GM19455 (cell line): ENCODE data around the gene SERPINA9.
"Not testable (repeated sequence)": the region's sequence is repeated elsewhere in the genome, so short reads cannot be mapped to it uniquely, and the experiment has no call there.

Source experiments
- ATAC-seq: cut with Tn5 transposase; IDR thresholded peaks from one replicate; pipeline ENCODE4 v1.9.1; 2021; ENCODE audit not compliant: unreplicated experiment

The SERPINA9 gene

DNA sequence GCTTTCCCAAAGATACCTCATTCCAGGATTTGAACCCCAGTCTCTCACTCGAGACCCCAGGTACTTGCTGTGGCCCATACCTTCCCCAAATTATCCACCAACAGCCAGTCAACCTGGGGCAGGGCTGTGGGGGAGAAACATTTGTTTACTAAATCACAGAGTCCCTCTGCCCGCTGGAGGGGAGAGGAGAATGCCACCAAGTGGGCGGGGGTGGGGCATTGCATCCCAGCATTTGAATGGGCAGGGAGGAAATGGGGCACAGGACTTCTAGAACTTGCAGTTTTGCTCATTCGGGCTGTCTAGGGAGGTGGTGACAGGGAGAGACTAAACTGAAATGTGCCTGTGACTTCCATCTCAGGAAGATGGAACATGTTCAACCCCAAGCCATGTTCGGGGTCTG lies 10.9 kb upstream of the SERPINA9 start:
- ATAC-seq = no peak

DNA sequence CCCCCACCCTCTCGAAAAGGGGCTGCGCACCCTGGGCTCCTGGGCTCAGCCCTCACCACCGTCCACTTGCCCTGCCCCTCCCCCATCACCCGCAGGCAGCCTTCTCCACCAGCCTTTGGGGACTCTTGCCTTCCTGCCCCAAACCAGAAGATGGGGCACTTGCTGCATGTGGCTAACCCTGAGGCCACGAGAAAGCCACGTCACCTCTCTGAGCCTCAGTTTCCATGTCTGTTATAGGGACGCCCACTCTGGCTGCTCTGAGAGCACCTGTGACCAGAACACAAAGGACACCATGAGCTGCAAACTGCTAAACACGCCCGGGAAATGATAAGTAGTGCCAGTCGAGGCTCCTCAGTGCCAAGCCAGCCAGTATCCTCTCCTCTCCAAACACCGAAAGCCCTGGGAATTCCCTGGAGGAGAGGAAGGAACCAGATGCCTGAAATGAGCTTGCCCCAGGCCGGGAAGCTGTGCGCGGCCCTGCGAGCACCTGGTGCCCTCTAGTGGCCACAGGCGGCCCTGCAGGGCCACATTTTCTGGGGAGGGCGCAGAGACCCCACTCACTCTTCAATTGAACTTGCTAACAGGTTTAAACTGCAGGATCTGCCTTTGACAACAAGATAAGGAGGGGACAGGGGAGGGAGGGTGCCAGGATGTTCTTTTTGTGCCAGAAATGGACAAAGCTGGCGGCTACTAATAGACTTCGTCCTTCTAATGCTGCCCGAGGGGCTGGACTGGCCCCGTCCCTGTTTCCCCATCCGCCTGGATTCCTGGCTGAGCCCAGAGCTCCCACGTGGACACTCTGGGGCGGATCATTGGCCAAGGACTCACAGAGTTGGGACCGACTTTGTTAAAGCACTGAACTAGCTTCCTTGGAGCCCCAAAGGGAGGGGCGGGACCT lies 10.2 kb upstream of the SERPINA9 start:
- ATAC-seq = peak; percentile 57

DNA sequence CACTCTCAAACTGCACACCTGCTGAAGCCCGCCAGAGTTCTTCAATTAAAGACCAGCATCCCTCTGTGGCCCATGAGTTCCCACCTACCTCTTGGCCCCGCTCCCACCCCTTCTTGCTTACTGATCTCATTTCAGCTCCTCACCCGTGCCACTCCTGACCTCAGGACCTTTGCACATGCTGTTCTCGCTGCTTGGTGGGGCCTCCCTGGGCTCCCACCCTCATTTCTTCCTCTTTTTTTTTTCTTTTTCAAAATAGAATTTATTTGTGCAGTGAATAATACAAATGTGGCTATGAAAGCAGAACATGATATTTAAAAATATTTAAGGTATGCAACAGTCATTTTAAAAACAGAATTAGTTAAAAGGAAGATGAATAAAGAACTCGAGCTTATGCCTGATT lies 8.5 kb upstream of the SERPINA9 start:
- no peak for ATAC-seq

GRCh38 chr14:94483729-94484275 lies 7.8 kb upstream of the SERPINA9 start:
- ATAC-seq = no peak

DNA sequence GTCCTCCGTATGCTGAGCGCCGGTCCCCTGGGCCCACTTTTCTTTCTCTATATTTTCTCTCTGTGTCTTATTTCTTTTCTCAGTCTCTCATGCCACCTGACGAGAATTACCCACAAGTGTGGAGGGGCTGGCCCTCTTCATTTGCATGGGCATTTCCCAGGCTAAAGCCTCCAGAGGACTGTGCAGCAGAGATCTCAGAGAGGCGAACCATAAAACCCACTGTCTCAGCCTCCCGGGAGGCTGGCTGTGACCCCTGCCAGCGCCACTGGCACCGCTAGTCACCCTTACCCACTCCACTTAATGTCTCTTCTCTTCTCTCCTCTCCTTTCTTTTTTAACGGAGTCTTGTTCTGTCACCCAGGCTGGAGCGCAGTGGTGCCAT lies 7.1 kb upstream of the SERPINA9 start:
- ATAC-seq = no peak

- not testable (repeated sequence) for ATAC-seq
These were observed 6.4 kb upstream of the SERPINA9 start for GRCh38 chr14:94482132-94483070.

DNA sequence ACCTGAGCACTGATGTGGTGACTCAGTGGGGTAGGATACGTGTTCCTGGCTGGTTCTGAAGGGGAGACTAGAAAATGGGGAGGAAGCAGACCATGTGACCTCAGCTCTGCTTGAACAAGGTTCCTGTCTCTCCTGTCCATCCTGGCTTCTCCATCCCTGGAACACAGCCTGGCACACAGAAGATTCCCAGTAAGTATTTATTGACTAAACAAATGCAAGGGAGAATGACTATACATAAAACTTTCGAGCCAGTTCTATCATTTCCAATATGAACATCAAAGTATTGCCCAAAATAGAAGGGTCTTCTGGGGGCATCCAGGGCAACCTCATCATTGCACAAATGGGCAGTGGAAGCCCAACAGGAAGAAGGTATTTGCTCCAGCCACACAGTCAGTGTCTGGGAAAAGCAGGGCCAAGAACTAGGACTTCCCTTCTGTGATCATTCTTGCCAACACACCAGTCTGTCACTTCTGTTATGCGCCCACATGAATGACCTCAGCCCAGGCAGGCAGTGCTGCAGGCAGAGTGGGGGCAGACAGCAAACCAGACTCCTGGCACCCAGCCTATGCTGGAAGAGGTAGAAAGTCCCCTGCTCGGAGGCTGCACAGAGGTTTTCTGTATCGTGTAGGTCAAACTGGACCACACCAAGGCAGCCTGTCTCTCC lies 5.6 kb upstream of the SERPINA9 start:
- no peak for ATAC-seq

GRCh38 chr14:94480809-94481208 lies 4.8 kb upstream of the SERPINA9 start:
- no peak for ATAC-seq

- no peak for ATAC-seq
These were observed 2.4 kb upstream of the SERPINA9 start for GRCh38 chr14:94478420-94478819.

DNA sequence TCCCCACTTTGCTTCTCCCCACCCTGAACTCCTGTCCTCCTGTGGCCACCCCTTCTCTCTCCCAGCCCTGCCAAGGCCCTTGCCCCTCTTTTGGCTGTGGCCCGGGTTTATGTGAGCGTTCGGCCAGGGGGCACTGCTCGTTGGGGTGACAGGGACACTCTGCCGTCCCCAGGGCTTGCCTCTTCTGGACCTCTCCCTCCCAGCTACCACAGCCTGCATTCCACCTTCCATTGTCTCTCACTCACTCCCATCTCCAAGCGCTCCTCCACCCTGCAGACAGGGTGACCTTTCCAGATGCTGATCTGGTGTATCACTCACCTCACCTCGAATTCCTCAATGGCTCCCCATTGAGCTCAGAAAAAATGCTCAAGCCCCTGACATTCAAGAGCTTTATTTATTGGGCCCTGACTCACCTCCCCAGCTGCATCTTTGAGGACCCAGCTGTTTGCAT lies 1.4 kb downstream of the SERPINA9 start:
- no peak for ATAC-seq

DNA sequence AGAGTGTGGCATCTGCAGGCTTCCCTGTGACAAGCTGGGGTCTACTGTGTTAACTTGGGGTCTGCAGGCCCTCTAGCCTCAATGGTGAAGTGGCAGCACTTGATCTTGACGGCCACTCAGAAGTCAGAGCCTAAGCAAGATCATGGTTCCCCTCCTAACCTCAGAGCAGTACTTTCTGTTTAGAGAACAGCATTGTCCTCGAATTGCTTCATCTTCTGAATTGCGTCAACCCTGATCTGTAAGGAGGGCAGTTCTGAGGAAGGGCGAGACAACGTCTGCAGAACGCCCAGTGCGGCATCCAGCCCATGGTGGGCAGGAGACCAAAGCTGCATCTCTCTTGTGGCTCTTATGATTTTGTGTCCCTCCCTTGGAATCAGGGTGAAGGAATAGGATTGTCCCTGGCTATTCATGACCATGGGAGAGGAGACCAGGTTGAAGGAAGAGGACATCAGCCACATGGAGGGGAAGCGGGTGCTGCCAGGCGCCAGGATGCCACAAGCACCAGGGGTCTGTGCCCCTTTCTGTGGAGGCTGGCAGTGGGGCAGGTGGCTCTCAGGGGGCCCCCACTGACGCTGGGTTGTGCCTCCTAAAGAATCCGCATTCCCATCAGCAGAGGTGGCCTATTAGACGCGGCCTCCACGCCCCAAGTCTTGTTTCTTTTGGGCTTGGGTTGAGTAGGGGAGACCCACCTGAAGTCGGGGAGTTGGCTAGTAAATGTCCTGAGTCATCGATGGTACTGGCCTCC lies 2.2 kb downstream of the SERPINA9 start:
- no peak for ATAC-seq

DNA sequence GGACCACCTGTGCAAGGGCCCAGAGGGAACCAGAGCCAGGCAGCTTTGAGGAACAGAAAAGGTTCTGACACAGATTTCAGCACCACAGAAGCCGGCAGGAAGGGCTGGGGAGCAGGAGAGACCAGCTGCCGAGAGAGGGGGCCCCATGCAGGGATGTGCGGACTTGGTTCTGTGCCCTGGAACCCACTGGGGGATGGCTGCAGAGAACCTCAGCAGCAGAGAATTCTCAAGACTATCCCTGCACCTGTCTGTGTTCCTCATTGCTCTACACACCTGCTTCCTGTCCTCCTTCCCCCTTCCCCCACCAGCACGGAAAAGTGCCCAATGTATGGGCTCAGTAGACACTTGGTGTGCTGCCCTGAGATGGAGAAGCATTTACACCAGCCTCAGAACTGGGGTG lies 3.2 kb downstream of the SERPINA9 start:
- no peak for ATAC-seq

- no peak for ATAC-seq
These were observed 5.0 kb downstream of the SERPINA9 start for GRCh38 chr14:94471045-94471444.

GRCh38 chr14:94470311-94470710 lies 5.7 kb downstream of the SERPINA9 start:
- no peak for ATAC-seq

DNA sequence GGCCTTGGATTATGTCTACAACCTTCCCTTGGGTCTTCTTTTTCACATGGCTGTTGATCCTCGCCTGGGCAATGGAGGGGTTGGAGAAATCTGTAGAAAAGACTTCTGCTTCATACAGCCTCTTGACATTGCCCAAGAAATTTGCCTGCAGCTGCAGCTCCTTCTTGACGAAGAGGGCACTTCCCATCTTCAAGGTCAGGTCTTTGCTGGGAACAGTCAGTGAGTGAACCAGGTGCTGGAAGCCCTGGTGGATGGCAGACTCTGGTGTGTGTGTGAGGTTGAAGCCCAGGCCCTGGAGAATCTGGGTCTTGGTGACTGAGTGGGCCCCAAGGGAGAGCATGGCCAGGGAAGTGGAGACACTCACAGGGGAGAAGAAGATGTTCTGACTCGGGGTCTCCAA lies 6.7 kb downstream of the SERPINA9 start:
- no peak for ATAC-seq

- ATAC-seq = no peak
These were observed 8.1 kb downstream of the SERPINA9 start for GRCh38 chr14:94467728-94468520.

DNA sequence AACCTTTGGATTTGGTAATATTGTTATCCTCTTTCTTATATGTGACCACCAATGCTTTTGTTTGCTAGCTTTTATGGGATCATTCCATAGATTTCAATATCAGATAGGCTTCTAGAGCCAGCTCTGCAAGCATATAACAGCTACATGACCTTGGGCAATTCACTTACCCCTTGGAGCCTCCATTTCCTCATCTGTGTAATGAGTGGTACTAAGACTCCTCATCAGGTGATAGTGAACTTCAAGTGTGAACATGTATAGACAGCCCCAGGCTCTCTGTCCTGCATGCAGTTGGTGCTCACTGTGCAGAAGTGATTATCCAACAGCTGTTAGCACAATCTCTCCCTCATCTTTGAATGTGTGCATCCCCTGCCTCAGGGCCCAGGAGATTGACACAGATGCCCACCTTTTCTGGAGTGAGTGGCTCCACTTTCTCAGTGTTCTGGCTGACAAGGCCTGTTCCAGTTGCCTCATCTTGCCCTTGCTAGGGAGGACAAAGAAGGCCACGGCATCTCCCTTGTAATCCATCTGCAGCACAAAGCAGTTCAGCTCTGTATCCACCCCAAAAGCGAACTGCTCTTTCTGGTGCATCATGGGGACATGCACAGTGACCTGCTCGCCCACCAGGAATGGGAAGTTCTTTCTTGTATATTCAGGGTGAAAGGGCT lies 9.2 kb downstream of the SERPINA9 start:
- no peak for ATAC-seq

DNA sequence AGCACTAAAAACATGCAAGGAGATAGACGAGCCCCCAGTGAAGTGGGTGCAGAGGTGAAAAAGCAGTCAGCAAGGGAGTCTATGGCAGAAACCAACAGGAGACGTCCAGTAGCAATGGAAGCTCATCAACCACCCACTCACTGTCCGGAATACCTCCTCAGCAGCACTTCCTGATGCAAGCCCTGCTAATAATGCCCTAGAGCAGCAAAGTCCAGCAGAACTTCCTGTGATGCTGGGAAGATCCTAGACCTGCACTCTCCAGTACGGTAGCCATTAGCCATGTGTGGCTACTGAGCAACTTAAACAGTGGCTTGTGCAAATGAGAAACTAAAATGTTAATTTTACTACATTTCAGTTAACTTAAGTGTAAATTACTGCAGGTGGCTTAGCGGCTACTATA lies 11.0 kb downstream of the SERPINA9 start:
- no peak for ATAC-seq

GRCh38 chr14:94464290-94464689 lies 11.7 kb downstream of the SERPINA9 start:
- ATAC-seq = no peak
